NCI-H2107 treated with DMSO at 0.1 percent for 48 hours (cell line): Measurements from ENCODE around the gene ARFGAP1.

Experiments used
- DNase-seq: peaks from one replicate; lab custom pipeline; 2025; ENCODE audit not compliant: unreplicated experiment; lab: John Stamatoyannopoulos, UW

The ARFGAP1 gene

DNA sequence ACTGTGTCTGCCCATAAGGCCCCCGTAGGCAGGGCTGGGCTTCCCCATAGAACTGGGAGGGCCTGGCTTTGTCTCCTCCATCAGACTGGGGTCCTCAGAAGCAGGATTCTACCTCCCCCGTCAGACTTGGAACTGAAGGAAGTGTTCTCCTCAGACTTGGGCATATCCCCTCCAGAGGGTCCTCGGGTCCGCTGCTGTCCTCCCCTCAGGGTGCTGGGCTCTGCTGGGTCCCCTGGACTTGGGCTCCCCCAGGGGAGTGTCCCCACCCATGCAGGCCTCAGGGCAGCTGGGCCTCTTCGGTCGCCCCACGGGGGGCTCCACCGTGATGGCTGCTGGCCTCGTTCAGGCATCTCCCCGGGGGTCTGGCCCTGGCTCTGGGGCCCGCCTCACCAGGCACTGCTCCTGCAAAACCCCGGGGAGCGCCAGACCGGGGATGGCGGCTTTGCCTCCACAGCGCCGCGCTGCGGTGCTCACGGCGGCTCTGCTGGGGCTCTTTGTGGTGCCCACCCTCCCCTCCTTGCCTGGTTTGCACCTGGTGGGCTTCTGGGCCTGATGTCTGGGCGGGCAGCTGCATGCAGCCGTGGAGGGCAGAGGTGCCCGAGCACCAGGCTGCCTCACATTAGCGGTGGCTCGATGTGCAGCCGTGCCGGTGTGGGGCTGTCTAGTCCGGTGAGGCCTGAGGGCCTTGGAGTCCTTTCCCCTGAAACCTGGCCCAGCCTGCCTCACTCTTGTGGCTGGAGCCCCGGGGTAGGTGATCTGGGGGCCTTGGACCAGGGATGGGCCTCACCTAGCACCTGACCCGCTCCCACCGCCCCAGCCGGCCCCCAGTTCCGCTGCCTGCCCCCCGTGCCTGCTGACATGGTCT, 34.3 kb downstream of the ARFGAP1 start:
- DNase-seq: no peak

DNA sequence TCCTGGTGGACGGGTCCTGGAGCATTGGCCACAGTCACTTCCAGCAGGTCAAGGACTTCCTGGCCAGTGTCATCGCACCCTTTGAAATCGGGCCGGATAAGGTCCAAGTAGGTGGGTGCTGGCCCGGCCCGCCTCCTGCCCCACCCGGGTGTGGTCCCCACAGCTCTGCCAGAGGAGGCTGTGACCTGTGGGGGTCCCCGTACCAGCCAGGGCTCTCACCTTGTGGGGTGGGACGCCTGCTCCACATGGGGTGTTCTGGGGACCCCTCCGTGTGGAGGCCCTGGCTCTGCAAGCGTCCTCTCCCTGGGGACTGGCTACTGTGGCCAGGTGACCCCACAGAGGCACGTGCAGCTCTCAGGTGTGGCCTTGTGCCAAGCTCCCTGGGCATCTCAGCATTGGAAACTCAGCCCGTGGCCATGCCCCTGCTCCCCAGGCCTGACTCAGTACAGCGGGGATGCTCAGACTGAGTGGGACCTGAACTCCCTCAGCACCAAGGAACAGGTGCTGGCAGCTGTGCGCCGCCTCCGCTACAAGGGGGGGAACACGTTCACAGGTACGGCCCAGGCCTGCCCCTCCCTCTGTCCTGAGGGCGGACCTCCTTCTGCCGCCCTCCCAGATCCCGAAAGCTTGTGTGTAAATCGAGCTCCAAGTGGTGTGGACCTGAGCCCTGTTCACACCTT, 35.1 kb downstream of the ARFGAP1 start:
- no peak for DNase-seq

DNA sequence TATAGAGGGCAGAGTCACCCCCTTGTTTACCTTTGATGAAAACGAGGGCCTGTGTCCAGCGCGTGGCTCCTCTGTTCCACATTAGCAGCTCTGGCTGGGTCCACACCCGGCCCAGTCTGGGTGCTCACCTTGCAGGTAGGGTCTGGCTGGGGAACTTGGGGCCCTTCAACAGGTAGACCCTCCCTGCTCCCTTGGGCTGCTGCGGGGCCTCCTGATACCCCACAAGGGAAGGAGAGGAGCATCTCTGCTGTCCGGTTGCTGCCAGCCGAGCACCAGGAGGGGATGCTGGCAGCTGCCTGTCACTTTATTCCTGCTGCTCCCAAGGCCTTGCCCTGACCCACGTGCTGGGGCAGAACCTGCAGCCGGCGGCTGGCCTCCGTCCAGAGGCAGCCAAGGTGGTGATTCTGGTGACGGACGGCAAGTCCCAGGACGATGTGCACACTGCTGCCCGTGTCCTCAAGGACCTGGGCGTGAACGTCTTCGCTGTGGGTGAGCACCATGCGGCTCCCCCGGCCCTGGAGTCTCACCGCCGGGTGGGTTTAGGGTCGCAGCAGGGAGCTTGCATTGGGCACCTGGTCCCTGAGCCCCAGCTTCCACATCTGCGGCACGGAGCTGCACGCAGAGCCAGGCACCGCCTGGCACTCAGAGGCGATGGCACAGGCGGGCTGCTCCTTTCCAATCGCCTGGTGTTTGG, 35.8 kb downstream of the ARFGAP1 start:
- no peak for DNase-seq

DNA sequence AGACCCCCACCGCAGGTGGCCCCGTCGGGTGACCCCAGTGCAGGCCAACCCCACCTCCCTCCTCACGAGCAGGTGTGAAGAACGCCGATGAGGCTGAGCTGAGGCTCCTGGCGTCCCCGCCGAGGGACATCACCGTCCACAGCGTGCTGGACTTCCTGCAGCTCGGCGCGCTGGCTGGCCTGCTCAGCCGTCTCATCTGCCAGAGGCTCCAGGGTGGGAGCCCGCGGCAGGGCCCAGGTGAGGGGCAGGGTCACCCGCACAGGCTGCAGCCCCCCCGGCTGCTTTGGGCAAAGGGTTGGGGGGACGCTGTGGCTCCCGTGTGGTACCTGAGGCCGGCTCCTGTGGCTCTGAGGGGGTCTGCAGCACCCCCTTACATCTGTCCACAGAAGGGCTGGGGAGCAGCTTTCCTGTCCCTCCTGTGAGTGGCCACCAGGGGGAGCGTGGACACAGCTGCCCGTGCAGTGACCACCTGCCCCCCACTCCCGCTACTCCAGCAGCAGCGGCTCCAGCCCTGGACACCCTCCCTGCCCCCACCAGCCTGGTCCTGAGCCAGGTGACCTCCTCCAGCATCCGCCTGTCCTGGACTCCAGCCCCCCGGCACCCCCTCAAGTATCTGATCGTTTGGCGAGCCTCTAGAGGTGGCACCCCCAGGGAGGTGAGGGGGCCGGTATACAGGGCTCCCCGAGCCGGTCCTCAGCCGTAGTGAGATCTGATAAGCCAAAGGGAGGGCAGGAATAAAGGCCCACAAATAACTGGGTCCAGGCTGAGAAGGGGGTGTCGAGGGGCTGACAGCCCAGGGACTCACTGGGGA, 36.9 kb downstream of the ARFGAP1 start:
- no peak for DNase-seq

DNA sequence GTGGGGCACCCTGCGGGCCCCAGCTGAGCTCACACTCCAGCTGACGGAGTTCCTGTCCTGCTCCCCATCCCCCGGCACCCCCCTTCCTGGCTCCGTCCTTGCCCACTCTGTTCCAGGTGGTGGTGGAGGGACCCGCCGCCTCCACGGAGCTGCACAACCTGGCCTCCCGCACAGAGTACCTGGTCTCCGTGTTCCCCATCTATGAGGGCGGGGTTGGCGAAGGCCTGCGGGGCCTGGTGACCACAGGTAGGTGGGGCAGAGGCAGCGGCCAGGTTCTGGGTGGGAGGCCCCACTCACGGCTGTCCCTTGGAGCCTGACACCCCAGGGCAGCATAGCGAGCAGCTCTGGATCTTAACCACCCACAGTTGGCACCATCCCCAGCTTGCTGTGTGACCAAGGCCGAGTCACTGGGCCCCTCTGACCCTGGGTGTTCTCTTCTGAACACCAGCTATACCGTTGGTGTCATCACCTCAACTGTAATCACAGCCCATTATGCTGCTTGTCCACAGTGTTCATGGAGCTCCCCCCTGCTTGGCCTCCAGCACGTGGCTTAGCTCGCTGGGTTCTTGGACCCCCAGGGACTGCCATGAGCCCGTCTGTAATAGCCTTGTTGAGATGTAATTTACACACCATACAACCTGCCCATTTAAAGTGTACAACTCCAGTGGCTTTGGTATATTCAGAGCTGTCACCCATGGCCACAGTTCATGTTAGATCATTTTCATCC, 37.8 kb downstream of the ARFGAP1 start:
- no peak for DNase-seq

DNA sequence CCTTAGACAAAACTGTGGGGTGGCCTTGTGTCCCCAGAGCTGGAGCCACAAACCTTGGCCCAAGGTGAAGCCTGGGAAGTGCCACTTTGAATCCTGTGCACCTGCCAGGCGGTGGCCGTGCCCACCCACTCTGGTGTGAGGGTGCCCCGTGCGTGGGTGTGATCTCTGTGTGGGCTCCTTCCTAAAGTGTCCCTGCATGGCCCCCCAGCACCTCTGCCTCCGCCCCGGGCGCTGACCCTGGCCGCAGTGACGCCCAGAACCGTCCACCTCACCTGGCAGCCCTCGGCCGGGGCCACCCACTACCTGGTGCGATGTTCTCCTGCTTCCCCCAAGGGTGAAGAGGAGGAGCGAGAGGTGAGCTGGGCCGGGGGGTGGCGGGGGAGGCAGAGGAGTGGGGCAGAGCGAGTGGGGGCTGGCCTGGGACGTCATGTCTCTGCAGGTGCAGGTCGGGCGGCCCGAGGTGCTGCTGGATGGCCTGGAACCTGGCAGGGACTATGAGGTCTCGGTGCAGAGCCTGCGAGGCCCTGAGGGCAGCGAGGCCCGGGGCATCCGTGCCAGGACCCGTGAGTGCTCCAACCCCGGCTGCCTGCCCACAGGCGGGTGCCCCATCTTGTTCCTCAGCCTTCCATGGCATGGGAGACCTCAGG, 38.7 kb downstream of the ARFGAP1 start:
- DNase-seq: no peak

DNA sequence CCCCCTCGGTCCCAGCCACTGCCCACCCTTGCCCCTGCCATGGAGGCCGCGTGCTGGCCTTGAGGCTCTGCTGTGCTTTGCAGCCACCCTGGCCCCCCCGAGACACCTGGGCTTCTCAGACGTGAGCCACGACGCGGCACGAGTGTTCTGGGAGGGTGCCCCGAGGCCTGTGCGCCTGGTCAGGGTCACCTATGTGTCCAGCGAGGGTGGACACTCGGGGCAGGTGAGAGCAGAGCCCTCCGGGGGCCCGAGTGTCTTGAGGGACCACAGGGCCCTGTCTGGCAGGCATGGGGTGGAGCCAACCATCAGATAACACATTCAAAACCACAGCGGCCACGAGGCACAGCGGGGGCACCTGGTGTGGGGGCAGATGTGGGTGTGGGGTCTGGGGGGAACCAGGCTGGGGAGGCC, 39.2 kb downstream of the ARFGAP1 start:
- DNase-seq: no peak

DNA sequence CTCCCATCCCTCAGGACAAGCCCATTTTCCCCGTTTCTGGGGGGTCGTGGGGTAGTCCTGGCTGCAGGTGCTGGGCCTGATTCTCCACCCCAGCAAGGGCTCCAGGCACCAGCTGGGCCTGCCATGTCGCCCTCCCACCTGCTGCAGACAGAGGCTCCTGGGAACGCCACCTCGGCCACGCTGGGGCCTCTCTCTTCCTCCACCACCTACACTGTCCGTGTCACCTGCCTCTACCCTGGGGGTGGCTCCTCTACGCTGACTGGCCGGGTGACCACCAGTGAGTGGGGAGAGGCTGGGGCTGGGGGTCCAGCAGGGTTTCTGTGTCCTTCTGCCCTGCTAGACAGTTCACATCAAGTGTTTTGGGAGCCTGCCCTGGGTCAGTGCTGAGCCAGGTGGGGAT, 39.7 kb downstream of the ARFGAP1 start:
- DNase-seq: no peak

DNA sequence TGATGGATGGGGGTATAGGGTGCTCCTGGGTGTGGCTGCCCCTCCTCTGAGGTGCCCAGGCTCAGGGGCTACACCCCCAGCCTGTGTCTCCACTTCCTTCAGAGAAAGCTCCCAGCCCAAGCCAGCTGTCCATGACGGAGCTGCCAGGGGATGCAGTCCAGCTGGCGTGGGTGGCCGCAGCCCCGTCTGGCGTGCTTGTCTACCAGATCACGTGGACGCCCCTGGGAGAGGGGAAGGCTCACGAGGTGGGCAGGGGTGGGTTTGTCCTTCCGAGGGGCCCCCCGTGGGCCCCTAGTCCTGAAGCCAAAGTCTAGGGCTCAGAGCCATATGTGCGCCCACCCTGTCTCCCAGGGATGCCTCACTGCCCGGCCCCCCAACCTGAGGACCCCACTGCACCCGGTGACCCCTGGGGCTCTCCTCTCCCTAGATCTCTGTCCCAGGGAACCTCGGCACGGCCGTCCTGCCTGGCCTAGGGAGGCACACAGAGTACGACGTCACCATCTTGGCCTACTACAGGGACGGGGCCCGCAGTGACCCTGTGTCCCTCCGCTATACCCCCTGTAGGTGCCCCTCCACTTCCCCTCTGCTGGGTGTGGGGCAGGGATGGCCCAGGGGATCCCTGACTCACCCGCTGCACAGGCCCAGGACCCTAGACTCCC, 40.2 kb downstream of the ARFGAP1 start:
- DNase-seq: no peak

DNA sequence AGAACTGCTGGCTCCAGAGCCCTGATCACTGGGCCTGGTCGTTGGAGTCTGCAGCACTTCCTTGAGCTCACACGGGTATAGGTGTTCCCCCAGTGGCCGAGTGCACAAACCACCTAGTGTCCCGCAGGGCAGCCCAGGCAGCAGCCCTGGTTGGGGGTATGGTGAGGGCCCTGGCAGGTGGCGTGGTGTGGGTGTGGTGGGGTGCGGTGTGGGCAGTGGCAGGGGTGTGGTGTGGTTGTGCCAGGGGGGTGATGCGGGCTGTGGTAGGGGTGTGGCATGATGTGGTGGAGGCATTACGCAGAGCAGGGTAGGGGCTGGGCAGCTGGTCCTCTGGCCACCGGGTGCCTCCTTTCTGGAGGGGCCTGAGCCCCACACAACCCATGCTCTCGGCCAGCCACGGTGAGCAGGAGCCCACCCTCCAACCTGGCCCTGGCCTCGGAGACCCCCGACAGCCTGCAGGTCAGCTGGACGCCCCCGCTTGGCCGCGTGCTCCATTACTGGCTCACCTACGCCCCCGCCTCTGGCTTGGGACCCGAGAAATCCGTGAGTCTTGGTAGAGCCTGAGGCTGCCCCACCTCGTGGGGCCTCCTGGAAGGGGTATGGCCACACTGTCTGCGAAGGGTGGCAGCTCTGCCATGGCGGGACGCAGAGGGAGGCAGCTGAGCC, 40.9 kb downstream of the ARFGAP1 start:
- DNase-seq: no peak

DNA sequence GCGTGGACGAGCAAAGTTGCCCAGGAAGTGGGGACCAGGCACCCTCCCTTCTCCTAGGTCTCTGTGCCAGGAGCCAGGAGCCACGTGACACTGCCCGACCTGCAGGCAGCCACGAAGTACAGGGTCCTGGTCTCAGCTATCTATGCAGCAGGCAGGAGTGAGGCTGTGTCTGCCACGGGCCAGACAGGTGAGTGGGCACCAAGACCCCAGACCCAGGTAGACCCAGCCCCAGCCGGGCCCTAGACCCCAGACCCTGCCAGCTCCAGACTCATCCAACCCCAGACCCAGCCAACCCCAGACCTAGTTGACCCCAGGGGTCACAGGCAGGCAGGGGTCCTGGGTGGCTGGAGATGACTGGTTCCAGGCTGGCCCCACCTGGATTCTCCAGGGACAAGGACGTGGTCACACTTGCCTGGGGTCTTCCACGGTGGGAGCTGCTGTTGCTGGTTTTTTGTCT, 41.4 kb downstream of the ARFGAP1 start:
- DNase-seq: no peak

DNA sequence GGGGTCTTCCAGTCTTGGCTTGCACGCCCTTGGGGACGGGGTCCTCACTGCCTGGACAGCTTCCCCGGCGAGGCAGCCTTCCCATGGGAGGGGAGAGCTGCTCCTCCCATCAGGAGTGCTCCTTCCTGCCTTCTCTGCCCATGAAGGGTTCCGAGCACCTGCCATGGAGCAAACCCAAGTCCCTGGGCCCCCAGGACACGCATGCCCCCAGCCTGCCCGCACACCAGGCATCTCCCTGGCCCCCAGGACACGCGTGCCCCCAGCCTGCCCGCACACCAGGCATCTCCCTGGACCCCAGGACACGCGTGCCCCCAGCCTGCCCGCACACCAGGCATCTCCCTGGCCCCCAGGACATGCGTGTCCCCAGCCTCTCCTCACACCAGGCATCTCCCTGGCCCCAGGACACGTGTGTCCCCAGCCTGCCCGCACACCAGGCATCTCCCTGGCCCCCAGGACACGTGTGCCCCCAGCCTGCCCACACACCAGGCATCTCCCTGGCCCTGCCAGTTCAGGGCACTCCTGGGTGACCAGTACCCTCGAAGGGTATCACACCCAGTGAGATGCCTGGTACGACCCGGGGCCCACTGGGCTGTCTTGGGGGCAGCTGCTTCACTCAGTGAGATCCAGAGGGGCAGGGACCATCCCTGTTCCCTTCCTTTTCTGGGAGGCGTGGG, 42.1 kb downstream of the ARFGAP1 start:
- DNase-seq: no peak

DNA sequence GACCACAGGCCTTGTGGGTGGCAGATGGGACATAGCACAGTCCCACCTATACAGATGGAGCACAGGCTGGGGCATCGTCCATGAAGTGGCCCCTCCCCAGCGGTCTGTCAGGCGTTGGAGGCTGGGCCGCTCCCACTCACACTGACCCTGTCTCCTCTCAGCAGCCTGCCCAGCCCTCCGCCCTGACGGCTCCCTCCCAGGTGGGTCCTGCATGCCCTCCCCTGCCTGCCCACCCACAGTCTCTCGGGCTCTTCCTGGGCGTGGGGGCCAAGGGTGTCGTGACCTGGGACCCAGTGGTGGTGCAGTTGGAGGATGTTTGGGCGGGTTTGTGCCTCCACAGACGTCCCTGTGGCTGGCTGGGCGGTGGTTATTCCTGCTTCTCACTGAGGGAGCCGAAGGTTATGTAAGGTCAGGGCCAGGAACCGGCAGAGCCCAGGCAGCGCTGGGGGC, 42.7 kb downstream of the ARFGAP1 start:
- no peak for DNase-seq

DNA sequence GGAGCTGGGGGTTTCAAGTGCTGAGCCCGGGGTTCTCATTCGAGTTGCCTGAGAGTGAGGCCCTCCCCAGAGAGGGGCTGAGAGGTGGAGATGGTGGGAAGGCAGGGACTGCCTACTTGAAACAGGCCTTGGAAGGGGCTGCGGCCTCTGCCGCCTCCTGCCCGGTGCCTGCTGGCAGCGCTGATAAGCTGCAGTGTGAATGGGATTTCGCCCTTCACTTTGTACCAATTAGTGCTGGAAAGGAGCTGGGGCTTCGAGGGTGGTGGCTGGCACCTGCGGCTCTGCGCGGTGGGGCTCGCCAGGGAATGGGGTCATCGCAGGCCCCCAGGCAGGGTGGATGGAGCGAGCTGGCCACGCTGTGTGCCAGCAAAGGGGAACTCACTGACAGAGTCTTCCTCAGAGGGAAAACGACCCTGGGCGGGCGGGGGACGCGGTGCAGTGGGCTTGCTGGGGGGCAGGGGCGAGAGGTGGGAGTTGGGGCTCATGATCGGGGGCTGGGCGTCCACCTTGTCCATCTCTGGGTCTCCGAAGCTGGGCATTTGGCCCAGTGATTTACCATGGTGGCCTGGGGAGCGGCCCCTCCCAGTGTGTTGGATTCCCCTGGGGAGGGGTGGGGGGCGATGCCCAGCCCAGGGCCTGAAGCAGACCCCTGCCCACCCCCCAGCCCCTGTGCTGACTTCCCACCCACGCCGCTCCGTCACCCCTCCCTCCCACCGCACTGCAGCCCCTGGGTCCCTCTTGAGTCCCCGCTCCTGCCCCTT, 43.3 kb downstream of the ARFGAP1 start:
- DNase-seq: no peak

DNA sequence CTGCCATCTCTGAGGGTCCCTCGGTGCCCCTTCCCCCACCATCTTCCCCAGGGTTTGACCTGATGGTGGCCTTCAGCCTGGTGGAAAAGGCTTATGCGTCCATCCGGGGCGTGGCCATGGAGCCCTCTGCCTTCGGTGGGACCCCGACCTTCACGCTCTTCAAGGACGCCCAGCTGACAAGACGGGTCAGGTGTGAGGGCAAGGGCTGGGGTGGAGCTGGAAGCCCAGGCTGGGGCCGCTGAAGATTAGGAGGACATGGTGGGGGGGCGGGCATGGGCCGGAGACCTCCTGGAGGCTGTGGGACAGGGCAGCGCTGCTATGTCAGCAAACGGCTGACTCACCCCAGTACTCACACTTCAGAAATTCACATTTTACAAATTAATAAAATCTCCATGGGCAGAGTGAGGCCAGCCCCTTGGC, 43.9 kb downstream of the ARFGAP1 start:
- DNase-seq: no peak

DNA sequence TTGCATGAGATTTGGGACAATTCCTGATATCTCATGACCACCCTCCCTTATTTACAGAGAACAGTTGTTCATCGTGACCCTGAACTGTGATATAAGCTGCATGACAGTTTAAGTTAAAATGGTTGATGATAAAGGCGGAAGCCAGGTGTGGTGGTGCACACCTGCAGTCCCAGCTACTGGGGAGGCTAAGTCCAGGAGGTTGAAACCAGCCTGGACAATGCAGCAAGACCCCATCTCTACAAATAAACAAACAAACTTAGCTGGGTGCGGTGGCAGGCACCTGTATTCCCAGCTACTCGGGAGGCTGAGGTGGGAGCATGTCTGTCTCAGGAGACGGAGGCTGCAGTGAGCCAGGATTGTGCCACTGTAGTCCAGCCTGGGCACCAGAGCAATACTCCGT, 44.4 kb downstream of the ARFGAP1 start:
- no peak for DNase-seq

DNA sequence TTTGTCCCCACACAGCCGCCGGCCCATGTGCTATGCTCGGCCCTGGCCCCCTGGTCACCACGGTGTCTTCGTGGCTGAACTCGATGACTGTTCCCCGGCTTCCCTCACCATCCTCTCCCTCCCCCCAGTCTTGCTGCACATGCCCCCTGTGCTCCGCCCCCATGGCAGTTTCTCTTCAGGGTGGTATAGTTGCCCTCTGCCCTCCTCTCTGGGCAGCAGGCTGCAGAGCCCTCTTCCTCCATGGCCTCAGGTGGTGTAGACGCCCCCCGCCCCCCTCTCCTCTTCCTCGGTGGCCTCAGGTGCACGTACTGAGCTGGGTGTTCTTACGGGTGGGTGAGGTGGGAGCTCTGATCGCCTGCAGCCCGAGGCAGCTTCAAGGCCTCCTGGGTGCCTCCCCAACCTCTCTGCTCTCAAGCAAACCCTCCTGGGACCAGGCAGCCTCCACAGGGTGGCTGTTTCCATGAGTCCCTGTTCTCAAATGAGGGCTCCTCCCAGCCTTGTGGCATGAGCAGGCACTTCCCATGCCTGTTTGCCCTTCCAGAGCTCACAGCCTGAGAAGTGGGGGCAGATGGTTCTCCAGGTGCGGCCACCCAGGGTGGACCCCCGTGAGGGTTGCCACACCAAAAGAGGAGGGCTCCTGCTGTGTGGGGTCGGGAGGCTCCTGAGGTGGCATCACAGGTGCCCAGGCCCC, 45.1 kb downstream of the ARFGAP1 start:
- DNase-seq: peak; percentile 49
